ENCODE data around the gene ABCC4. TPM values are rescaled to one million over a fixed set of nuclear protein-coding genes. Genes with fewer than 3 reads are reported as not detected.

ABCC4 gene
- total and polyA plus RNA-seq, 2 of the 13 experiments (the other 11 are each of a cell fraction or from before 2014, with no cell fraction given): 4.2 to 11.3 TPM

DNA sequence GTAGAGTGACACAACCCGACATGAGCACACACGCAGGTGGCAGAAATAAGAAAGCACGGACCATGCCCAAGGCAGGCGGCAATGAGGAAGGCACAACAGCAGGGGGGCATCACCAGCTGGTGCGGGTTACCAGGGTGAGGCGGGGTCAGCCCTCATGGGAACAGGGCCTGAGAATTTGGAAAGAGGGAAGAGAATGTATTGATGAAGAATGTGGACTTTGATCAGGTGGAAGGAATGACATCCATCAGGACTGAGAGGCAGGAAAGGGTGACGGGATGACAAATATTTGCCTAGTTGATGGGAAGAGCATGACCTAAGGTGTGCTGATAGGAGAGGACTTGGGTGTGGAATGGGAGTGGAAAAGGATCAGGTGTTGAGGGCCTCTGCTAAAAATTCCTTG lies 177.5 kb downstream of the ABCC4 start (continued):
- peak; percentile 78 for TF ChIP-seq SOX5 (CRISPR knock-in tag; IDR thresholded peaks at IDR 0.05; ENCODE audit: borderline replicate concordance)
- no peak for TF ChIP-seq MXD3 (CRISPR knock-in tag; IDR thresholded peaks at IDR 0.05)
- TF ChIP-seq ASH2L (IDR thresholded peaks at IDR 0.05; ENCODE audit: insufficient read length, low read depth, low read length): peak; percentile 54
- TF ChIP-seq ZNF501 (CRISPR knock-in tag; IDR thresholded peaks at IDR 0.05): no peak
- TF ChIP-seq RCOR2 (CRISPR knock-in tag; IDR thresholded peaks at IDR 0.05): peak; percentile 84
- TF ChIP-seq HMG20B (CRISPR knock-in tag; conservative IDR thresholded peaks at IDR 0.05): 0 out of 2 replicates have a peak, but pooled peaks have one; percentile 46
- TF ChIP-seq, protein P1, sequence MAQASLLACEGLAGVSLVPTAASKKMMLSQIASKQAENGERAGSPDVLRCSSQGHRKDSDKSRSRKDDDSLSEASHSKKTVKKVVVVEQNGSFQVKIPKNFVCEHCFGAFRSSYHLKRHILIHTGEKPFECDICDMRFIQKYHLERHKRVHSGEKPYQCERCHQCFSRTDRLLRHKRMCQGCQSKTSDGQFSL (CRISPR knock-in tag; IDR thresholded peaks at IDR 0.05): no peak
- peak; percentile 72 for TF ChIP-seq DPF2 (CRISPR knock-in tag; IDR thresholded peaks at IDR 0.05; ENCODE audit: borderline replicate concordance, low read depth)
- no peak for TF ChIP-seq ZNF207 (IDR thresholded peaks at IDR 0.05; ENCODE audit: borderline replicate concordance)
- peak; percentile 45; the same call in 1 of the 2 replicates for TF ChIP-seq MIER3 (CRISPR knock-in tag; IDR thresholded peaks at IDR 0.05; ENCODE audit: borderline replicate concordance)
- TF ChIP-seq DBP (CRISPR knock-in tag; IDR thresholded peaks at IDR 0.05; ENCODE audit: not compliant biosample characterization): no peak
- TF ChIP-seq YEATS4 (CRISPR knock-in tag; IDR thresholded peaks at IDR 0.05; ENCODE audit: borderline replicate concordance): no peak
- TF ChIP-seq CEBPG (CRISPR knock-in tag; IDR thresholded peaks at IDR 0.05): peak; percentile 37
- TF ChIP-seq, protein P2, sequence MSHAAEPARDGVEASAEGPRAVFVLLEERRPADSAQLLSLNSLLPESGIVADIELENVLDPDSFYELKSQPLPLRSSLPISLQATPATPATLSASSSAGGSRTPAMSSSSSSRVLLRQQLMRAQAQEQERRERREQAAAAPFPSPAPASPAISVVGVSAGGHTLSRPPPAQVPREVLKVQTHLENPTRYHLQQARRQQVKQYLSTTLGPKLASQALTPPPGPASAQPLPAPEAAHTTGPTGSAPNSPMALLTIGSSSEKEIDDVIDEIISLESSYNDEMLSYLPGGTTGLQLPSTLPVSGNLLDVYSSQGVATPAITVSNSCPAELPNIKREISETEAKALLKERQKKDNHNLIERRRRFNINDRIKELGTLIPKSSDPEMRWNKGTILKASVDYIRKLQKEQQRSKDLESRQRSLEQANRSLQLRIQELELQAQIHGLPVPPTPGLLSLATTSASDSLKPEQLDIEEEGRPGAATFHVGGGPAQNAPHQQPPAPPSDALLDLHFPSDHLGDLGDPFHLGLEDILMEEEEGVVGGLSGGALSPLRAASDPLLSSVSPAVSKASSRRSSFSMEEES (CRISPR knock-in tag; IDR thresholded peaks at IDR 0.05): peak; percentile 82; the same call in 1 of the 2 replicates
- TF ChIP-seq TSC22D2 (CRISPR knock-in tag; IDR thresholded peaks at IDR 0.05; ENCODE audit: borderline replicate concordance): no peak
- no peak for TF ChIP-seq PLRG1 (conservative IDR thresholded peaks at IDR 0.05)
- 0 out of 2 replicates have a peak, but pooled peaks have one; percentile 20 for TF ChIP-seq SIX4 (CRISPR knock-in tag; IDR thresholded peaks at IDR 0.05)
- peak; percentile 93 for TF ChIP-seq TEAD3 (CRISPR knock-in tag; optimal IDR thresholded peaks at IDR 0.05; ENCODE audit: borderline replicate concordance)
- TF ChIP-seq RARA (CRISPR knock-in tag; IDR thresholded peaks at IDR 0.05): peak; percentile 80
- no peak for TF ChIP-seq NFE2L2 (IDR thresholded peaks at IDR 0.05; ENCODE audit: low read length)
- peak; percentile 72 for TF ChIP-seq SALL1 (CRISPR knock-in tag; IDR thresholded peaks at IDR 0.05)
- TF ChIP-seq ZNF644 (CRISPR knock-in tag; IDR thresholded peaks at IDR 0.05; ENCODE audit: low read depth): peak; percentile 87
- TF ChIP-seq NCOR1 (IDR thresholded peaks at IDR 0.05; ENCODE audit: borderline replicate concordance, low read length): peak; percentile 72
- no peak for TF ChIP-seq ARNTL (CRISPR knock-in tag; IDR thresholded peaks at IDR 0.05)
- no peak for TF ChIP-seq PTBP1 (IDR thresholded peaks at IDR 0.05; ENCODE audit: low read depth, low read length, poor library complexity, severe bottlenecking)
- TF ChIP-seq ZNF350 (CRISPR knock-in tag; IDR thresholded peaks at IDR 0.05; ENCODE audit: borderline replicate concordance, low read depth): peak; percentile 18; the same call in 1 of the 2 replicates
- TF ChIP-seq SOX13 (IDR thresholded peaks at IDR 0.05): no peak
- peak in 1 of 2 experiments; percentile 76; a peak in 2 of 4 replicates for TF ChIP-seq SOX13 (CRISPR knock-in tag; conservative IDR thresholded peaks at IDR 0.05 in 1 of 2, IDR thresholded peaks at IDR 0.05 in 1 of 2)

Data from HepG2 (cell line).